HepG2 (cell line): ENCODE measurements around the gene KANK3. TPM values are rescaled to one million over a fixed set of nuclear protein-coding genes. Genes with fewer than 3 reads are reported as not detected.

Experiments used
- CREB3 ChIP-seq: sonication (generic); formaldehyde crosslinking; IDR thresholded peaks from 2 replicates; pipeline ENCODE4 v1.5.0; 2020; ENCODE audit warnings: missing genetic modification reagents
- HNRNPL ChIP-seq: fragments of 200-400 bp; formaldehyde crosslinking; IDR thresholded peaks from 2 replicates; pipeline ENCODE4 v1.6.1; 2017; ENCODE audit warnings: mild to moderate bottlenecking, low read depth, low read length
- HOXA3 ChIP-seq: sonication (generic); formaldehyde crosslinking; IDR thresholded peaks from 2 replicates; pipeline ENCODE4 v1.5.0; 2020; ENCODE audit warnings: missing genetic modification reagents
- KDM2A ChIP-seq: sonication (generic); formaldehyde crosslinking; IDR thresholded peaks from 2 replicates; pipeline ENCODE4 v1.4.0; 2020; ENCODE audit warnings: low read depth, missing genetic modification reagents, borderline replicate concordance
- KMT2B ChIP-seq: IDR thresholded peaks from 2 replicates; pipeline ENCODE4 v1.6.1; 2016; ENCODE audit warnings: missing genetic modification reagents, missing compliant biosample characterization
- MLXIP ChIP-seq: sonication (generic); formaldehyde crosslinking; IDR thresholded peaks from 2 replicates; pipeline ENCODE4 v1.9.0; 2021; ENCODE audit warnings: missing genetic modification reagents, borderline replicate concordance
- NCOA1 ChIP-seq: sonication (generic); formaldehyde crosslinking; IDR thresholded peaks from 2 replicates; pipeline ENCODE4 v1.9.0; 2021; ENCODE audit warnings: missing genetic modification reagents
- PAF1 ChIP-seq: IDR thresholded peaks from 2 replicates; pipeline ENCODE4 v1.6.1; 2016; ENCODE audit warnings: missing genetic modification reagents, missing compliant biosample characterization
- PHF8 ChIP-seq: sonication (generic); formaldehyde crosslinking; IDR thresholded peaks from 2 replicates; pipeline ENCODE4 v1.5.0; 2020; ENCODE audit warnings: missing genetic modification reagents
- POLR2G ChIP-seq: fragments of 200-400 bp; formaldehyde crosslinking; IDR thresholded peaks from 2 replicates; pipeline ENCODE4 v1.6.1; 2018; ENCODE audit warnings: mild to moderate bottlenecking, low read depth, low read length, moderate library complexity
- RCOR2 ChIP-seq: IDR thresholded peaks from 2 replicates; pipeline ENCODE4 v1.6.1; 2016; ENCODE audit warnings: missing biosample characterization, missing genetic modification reagents
- SIN3A ChIP-seq: IDR thresholded peaks from 2 replicates; pipeline ENCODE4 v1.6.1; 2011; ENCODE audit warnings: low read depth, mild to moderate bottlenecking, control low read depth, low read length, borderline replicate concordance
- SOX5 ChIP-seq: IDR thresholded peaks from 2 replicates; pipeline ENCODE4 v1.6.1; 2016; ENCODE audit warnings: borderline replicate concordance
- THRA ChIP-seq: sonication (generic); formaldehyde crosslinking; IDR thresholded peaks from 2 replicates; pipeline ENCODE4 v1.4.0; 2020; ENCODE audit warnings: missing genetic modification reagents, borderline replicate concordance
- TRIM24 ChIP-seq: sonication (generic); formaldehyde crosslinking; IDR thresholded peaks from 2 replicates; pipeline ENCODE4 v1.8.0; 2022; ENCODE audit warnings: mild to moderate bottlenecking, missing genetic modification reagents
- YY1 ChIP-seq: IDR thresholded peaks from 2 replicates; pipeline ENCODE4 v1.6.1; 2011; ENCODE audit warnings: low read length, low read depth, moderate library complexity, mild to moderate bottlenecking; ENCODE audit not compliant: insufficient read depth, insufficient replicate concordance
- ZGPAT ChIP-seq: IDR thresholded peaks from 2 replicates; pipeline ENCODE4 v1.6.1; 2016; ENCODE audit warnings: mild to moderate bottlenecking
- ZNF292 ChIP-seq: sonication (generic); formaldehyde crosslinking; IDR thresholded peaks from 2 replicates; pipeline ENCODE4 v1.8.1; 2022; ENCODE audit warnings: mild to moderate bottlenecking, low read depth, missing genetic modification reagents, borderline replicate concordance
- ZNF367 ChIP-seq: sonication (generic); formaldehyde crosslinking; IDR thresholded peaks from 2 replicates; pipeline ENCODE4 v1.4.0; 2020; ENCODE audit warnings: missing genetic modification reagents, borderline replicate concordance
- ZNF382 ChIP-seq: sonication (generic); formaldehyde crosslinking; IDR thresholded peaks from 2 replicates; pipeline ENCODE4 v1.5.0; 2020; ENCODE audit warnings: missing genetic modification reagents, mild to moderate bottlenecking, borderline replicate concordance
- ZNF562 ChIP-seq: sonication (generic); formaldehyde crosslinking; IDR thresholded peaks from 2 replicates; pipeline ENCODE4 v1.8.0; 2022; ENCODE audit warnings: missing genetic modification reagents, borderline replicate concordance
- ZNF616 ChIP-seq: sonication (generic); formaldehyde crosslinking; IDR thresholded peaks from 2 replicates; pipeline ENCODE4 v1.5.0; 2020; ENCODE audit warnings: low read depth, mild to moderate bottlenecking, missing genetic modification reagents
- ZNF720 ChIP-seq: sonication (generic); formaldehyde crosslinking; IDR thresholded peaks from 2 replicates; pipeline ENCODE4 v1.4.0; 2020; ENCODE audit warnings: missing genetic modification reagents
- polyA plus RNA-seq, 8 experiments: library from polyadenylated mRNA; depleted of rRNA in 3 of 8; stranded (reverse) in 7 of 8; unstranded in 1 of 8; fragments of >200 nt; fragmentation: Illumina TruSeq in 4 of 8; extraction: Trizol in 4 of 8; gene quantifications; 2 replicates each; pipeline versions ENCODE4 v1.2.1 to v1.2.3, GENCODE V29; 2011 to 2016; ENCODE audit warnings: low read depth in 4 of 8, missing spikeins in 1 of 8, mixed read lengths in 1 of 8; ENCODE audit not compliant: insufficient read depth in 1 of 8
- total RNA-seq, 5 experiments: library from RNA; depleted of rRNA; stranded (reverse); fragments of >200 nt; fragmentation: Illumina TruSeq; extraction: Trizol; gene quantifications; 2 replicates each; pipeline ENCODE4 v1.2.3, GENCODE V29; 2016; ENCODE audit warnings: low read depth in 1 of 5

The KANK3 gene
- total and polyA plus RNA-seq, 2 of the 13 experiments (the other 11 are each of a cell fraction or from before 2014, with no cell fraction given): 0.15 to 0.20 TPM

GRCh38 chr19:8324186-8325050 is 18.6 kb downstream of the KANK3 start (continued):
- no peak for TF ChIP-seq ZNF292 (CRISPR knock-in tag)
- no peak for TF ChIP-seq THRA
- peak; percentile 76; the same call in 1 of the 2 replicates for TF ChIP-seq HNRNPL
- TF ChIP-seq RCOR2: no peak
- no peak for TF ChIP-seq NCOA1
- no peak for TF ChIP-seq SIN3A
- peak; percentile 81 for TF ChIP-seq PAF1
- no peak for TF ChIP-seq KMT2B (CRISPR knock-in tag)
- TF ChIP-seq ZGPAT: no peak
- no peak for TF ChIP-seq ZNF720
- TF ChIP-seq PHF8 (CRISPR knock-in tag): no peak
- TF ChIP-seq MLXIP (CRISPR knock-in tag): no peak
- TF ChIP-seq ZNF562 (CRISPR knock-in tag): no peak
- TF ChIP-seq ZNF382 (CRISPR knock-in tag): no peak
- TF ChIP-seq ZNF616 (CRISPR knock-in tag): no peak
- TF ChIP-seq KDM2A: peak; percentile 68; the same call in 1 of the 2 replicates
- TF ChIP-seq SOX5: no peak
- no peak for TF ChIP-seq HOXA3 (CRISPR knock-in tag)
- TF ChIP-seq CREB3 (CRISPR knock-in tag): no peak
- TF ChIP-seq POLR2G: peak; percentile 69
- no peak for TF ChIP-seq ZNF367 (CRISPR knock-in tag)
- TF ChIP-seq TRIM24 (CRISPR knock-in tag): no peak
- TF ChIP-seq YY1: no peak
